GM10266 (cell line): ENCODE results near the gene CRK.

Source experiments
- DNase-seq: peaks from one replicate; pipeline ENCODE4 v3.0.0; 2012; ENCODE audit errors: extremely low spot score
- CTCF ChIP-seq: IDR thresholded peaks from 2 replicates; pipeline ENCODE4 v1.5.1; 2012; ENCODE audit warnings: mild to moderate bottlenecking, low read depth; ENCODE audit not compliant: control insufficient read depth, insufficient read depth; ENCODE audit errors: missing control alignments

Gene CRK

DNA sequence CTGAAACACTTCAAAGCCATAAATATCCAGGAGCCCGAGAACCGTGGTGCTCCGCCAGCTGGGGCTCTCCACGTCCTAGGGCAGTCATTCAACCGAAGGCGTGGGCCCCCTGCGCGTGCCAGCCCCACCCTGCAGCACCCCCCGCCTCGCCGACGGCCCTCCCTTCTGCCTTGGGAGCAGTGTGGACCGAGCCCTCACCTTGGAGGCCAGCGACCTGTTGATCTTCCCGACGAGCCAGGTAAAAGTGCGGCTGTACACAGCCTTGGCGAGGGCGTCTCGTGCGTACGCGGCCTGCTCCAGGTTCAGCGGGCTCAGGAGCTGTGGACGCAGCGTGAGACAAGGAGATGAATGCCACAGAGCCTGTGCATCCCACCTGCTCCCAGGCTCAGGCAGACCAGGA, 22.4 kb upstream of the CRK start:
- no peak for TF ChIP-seq CTCF
- DNase-seq: no peak

- DNase-seq: no peak
- TF ChIP-seq CTCF: no peak
These were observed 19.4 kb upstream of the CRK start for GRCh38 chr17:1475321-1475854.

- peak; percentile 91 for DNase-seq
- TF ChIP-seq CTCF: no peak
These were observed 18.6 kb upstream of the CRK start for GRCh38 chr17:1474402-1475189.

DNA sequence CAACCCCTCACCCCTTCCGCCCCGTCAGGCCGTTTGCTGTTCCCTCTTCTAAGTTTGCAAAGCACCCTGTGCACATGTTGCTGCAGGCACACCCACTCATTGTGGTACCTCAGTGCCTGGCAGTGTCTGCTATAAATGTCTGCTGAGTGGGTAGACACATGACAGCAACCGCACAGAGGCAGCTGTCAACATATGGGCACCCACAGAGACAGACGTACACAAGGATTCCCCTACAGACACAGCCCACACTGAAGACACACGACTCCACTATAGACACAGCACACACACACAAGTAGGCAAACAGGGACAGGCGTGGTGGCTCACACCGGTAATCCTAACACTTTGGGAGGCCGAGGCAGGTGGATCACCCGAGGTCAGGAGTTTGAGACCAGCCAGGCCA, 17.8 kb upstream of the CRK start:
- DNase-seq: no peak
- TF ChIP-seq CTCF: no peak

- peak; percentile 30 for TF ChIP-seq CTCF
- DNase-seq: no peak
These were observed 17.1 kb upstream of the CRK start for GRCh38 chr17:1473170-1473569.

DNA sequence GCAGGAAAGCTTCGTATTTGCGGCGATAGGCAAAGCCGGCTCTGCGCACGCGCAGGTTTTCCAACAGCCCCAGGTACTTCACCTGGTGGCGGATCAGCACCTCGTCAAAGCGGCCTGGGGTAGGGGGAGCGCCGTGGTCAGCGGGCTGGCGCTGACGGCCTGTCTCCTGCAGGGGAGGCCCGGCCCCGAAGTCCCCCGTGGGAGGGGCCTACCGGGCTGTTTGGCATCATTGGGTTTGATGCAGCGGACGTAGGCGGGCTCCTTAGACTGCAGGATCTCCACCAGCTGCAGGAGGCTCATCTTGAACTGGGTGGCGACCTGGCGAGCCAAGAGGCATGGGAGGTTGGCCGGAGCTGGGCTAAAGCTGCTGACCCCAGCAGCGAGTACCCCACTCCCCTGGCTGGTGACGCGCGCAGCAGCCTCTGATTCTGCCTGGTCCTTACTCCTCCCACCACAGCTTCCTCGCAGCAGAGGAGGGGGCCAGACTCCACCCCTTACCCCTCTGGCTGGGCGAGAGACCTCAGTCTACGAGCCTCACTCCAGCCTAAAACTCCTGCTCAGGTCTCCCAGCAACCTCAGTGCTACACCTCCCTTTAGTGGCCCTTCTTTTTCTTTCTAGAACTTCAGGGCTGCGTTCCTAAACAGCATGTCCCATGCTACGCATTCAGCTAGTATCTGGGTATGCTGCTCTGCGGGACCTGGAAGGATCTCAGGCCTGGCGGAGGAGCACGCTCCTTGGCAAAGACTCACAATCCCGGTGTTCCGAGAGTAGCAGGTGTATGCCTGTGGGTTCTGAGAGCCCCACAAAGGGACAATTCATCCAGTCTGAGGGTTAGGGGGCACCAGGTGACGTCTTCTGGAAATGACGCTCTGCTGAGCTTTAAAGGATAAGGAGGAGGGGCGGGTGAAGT, 16.1 kb upstream of the CRK start:
- DNase-seq: no peak
- TF ChIP-seq CTCF: no peak
